Measurements from ENCODE around the gene L1CAM. TPM values are rescaled to one million over a fixed set of nuclear protein-coding genes. Genes with fewer than 3 reads are reported as not detected.

Gene L1CAM
- total RNA-seq, 3 donors from 2014 or later (not counting 1 experiment from before 2014, with no cell fraction given): 0.23 to 0.98 TPM; not detected in 1

GRCh38 chrX:153922932-153923857 lies 37.2 kb upstream of the L1CAM start:
- WGBS (ENCODE audit: insufficient coverage): 44% methylated on average over 25 of the region's 25 CpGs
- Histone ChIP-seq H3K4me1 (ENCODE audit: control insufficient read depth, insufficient read depth, low read length) (peaks cover 69% of the 10 kb centered on the region), H3K27ac (ENCODE audit: low read length) (peak overlapping the region; percentile 25), H3K36me3 (ENCODE audit: control insufficient read depth, insufficient read depth, low read length) (peaks cover 21% of the 10 kb centered on the region), H3K4me3 (ENCODE audit: low read length) (no peak overlapping the region), H3K27me3 (ENCODE audit: control insufficient read depth, insufficient read depth, low read length) (no peaks in the 10 kb centered on the region), H3K9me3 (ENCODE audit: control insufficient read depth, insufficient read depth, low read length) (no peaks in the 10 kb centered on the region)
- Mint-ChIP-seq H3K27me3 (ENCODE audit: low read depth in 2 of 2) (no peaks in the 10 kb centered on the region), H3K4me1 (peaks cover 31 to 51% of the 10 kb centered on the region in 2 donors), H3K9me3 (no peaks in the 10 kb centered on the region), H3K4me3 (peak overlapping the region; percentile 90), H3K36me3 (no peaks in the 10 kb centered on the region), H3K27ac (peak overlapping the region; percentile 91 to 96)
- DNase-seq: peak in 1 of 2 donors; percentile 36
- TF ChIP-seq CTCF (IDR thresholded peaks at IDR 0.05): no peak
- intact Hi-C loops (cut with micrococcal nuclease): loop anchor here (10.0 kb wide), 1 partner anchor 172 kb away; the partner anchor contains the start of gene MECP2
- no peak for ATAC-seq

GRCh38 chrX:153921511-153922446 lies 35.8 kb upstream of the L1CAM start:
- ATAC-seq (no peak), DNase-seq (peak in 1 of 2 donors; percentile 29)
- Histone ChIP-seq H3K9me3 (ENCODE audit: control insufficient read depth, insufficient read depth, low read length) (no peaks in the 10 kb centered on the region), H3K36me3 (ENCODE audit: control insufficient read depth, insufficient read depth, low read length) (peaks cover 30% of the 10 kb centered on the region), H3K27me3 (ENCODE audit: control insufficient read depth, insufficient read depth, low read length) (no peaks in the 10 kb centered on the region), H3K4me3 (ENCODE audit: low read length) (peak overlapping the region; percentile 3), H3K27ac (ENCODE audit: low read length) (peak overlapping the region; percentile 30), H3K4me1 (ENCODE audit: control insufficient read depth, insufficient read depth, low read length) (peaks cover 59% of the 10 kb centered on the region)
- Mint-ChIP-seq H3K27ac (peak overlapping the region; percentile 91 to 96), H3K9me3 (no peaks in the 10 kb centered on the region), H3K4me1 (peaks cover 30 to 39% of the 10 kb centered on the region in 2 donors), H3K27me3 (ENCODE audit: low read depth in 2 of 2) (no peaks in the 10 kb centered on the region), H3K4me3 (peak overlapping the region; percentile 73), H3K36me3 (no peaks in the 10 kb centered on the region)
- no peak for TF ChIP-seq CTCF (IDR thresholded peaks at IDR 0.05)
- intact Hi-C loops (cut with micrococcal nuclease): loop anchor here (10.0 kb wide), 1 partner anchor 173 kb away; the partner anchor contains the start of gene MECP2
- 63% methylated on average over 37 of the region's 40 CpGs for WGBS (ENCODE audit: insufficient coverage)

- Mint-ChIP-seq H3K27me3 (ENCODE audit: low read depth in 2 of 2) (no peaks in the 10 kb centered on the region), H3K27ac (no peak overlapping the region), H3K4me3 (no peak overlapping the region), H3K9me3 (no peaks in the 10 kb centered on the region), H3K4me1 (peaks cover 36 to 39% of the 10 kb centered on the region in 2 donors), H3K36me3 (no peaks in the 10 kb centered on the region)
- DNase-seq: no peak
- Histone ChIP-seq H3K27ac (ENCODE audit: low read length) (no peak overlapping the region), H3K9me3 (ENCODE audit: control insufficient read depth, insufficient read depth, low read length) (no peaks in the 10 kb centered on the region), H3K36me3 (ENCODE audit: control insufficient read depth, insufficient read depth, low read length) (peaks cover 32% of the 10 kb centered on the region), H3K4me3 (ENCODE audit: low read length) (no peak overlapping the region), H3K4me1 (ENCODE audit: control insufficient read depth, insufficient read depth, low read length) (peaks cover 53% of the 10 kb centered on the region), H3K27me3 (ENCODE audit: control insufficient read depth, insufficient read depth, low read length) (no peaks in the 10 kb centered on the region)
- no peak for TF ChIP-seq CTCF (IDR thresholded peaks at IDR 0.05)
- intact Hi-C loops (cut with micrococcal nuclease): loop anchor here (10.0 kb wide), 1 partner anchor 174 kb away; the partner anchor contains the start of gene MECP2
- 90% methylated on average over 16 of the region's 16 CpGs for WGBS (ENCODE audit: insufficient coverage)
- no peak for ATAC-seq
These were observed 35.1 kb upstream of the L1CAM start for GRCh38 chrX:153921070-153921469.

Measured in natural killer cell (primary cell).